WI38 (cell line): Measurements from ENCODE around the gene PCDHGC3.
"Not testable (repeated sequence)": the region's sequence is repeated elsewhere in the genome, so short reads cannot be mapped to it uniquely, and the experiment has no call there.

Experiments
- H3K4me3 ChIP-seq: 2 replicates; pipeline ENCODE4 v1.5.1; 2011; ENCODE audit warnings: low read depth, mild to moderate bottlenecking, control low read depth, low read length
- CTCF ChIP-seq: IDR thresholded peaks from 2 replicates; pipeline ENCODE4 v1.5.1; 2012; ENCODE audit warnings: low read depth, mild to moderate bottlenecking, control low read depth, low read length

The PCDHGC3 gene

GRCh38 chr5:141475625-141476131 lies at the start of gene PCDHGC3:
PCDHGC3 (plus strand) TSS chr5:141475966; CDS start chr5:141476117, 151 bp downstream.
- peak within 1 kb of the TSS; percentile 73 for H3K4me3 ChIP-seq
- peak; percentile 12; the same call in 1 of the 2 replicates for TF ChIP-seq CTCF

- H3K4me3 ChIP-seq = no peak overlapping the region
- no peak for TF ChIP-seq CTCF
Observed at GRCh38 chr5:141427783-141428426, 47.9 kb upstream of the PCDHGC3 start.

GRCh38 chr5:141430332-141431113 lies 45.2 kb upstream of the PCDHGC3 start, which contains the start of gene PCDHGA12:
PCDHGA12 (plus strand) TSS chr5:141430507; CDS start chr5:141430760, 253 bp downstream.
- H3K4me3 ChIP-seq = no peak within 1 kb of the TSS
- TF ChIP-seq CTCF = no peak

GRCh38 chr5:141431286-141431685 lies 44.5 kb upstream of the PCDHGC3 start:
- TF ChIP-seq CTCF = no peak
- no peak overlapping the region for H3K4me3 ChIP-seq

GRCh38 chr5:141432308-141432707 lies 43.5 kb upstream of the PCDHGC3 start:
- H3K4me3 ChIP-seq = not testable (repeated sequence)

GRCh38 chr5:141432726-141433125 lies 43.0 kb upstream of the PCDHGC3 start:
- H3K4me3 ChIP-seq = not testable (repeated sequence)

- H3K4me3 ChIP-seq = no peak overlapping the region
- no peak for TF ChIP-seq CTCF
Observed at GRCh38 chr5:141434006-141434405, 41.8 kb upstream of the PCDHGC3 start.

- H3K4me3 ChIP-seq = no peak overlapping the region
- TF ChIP-seq CTCF = no peak
Observed at GRCh38 chr5:141437221-141437620, 38.5 kb upstream of the PCDHGC3 start.
